Tracheal epithelial cell (primary cell): ENCODE data around the gene EZH1. TPM values are rescaled to one million over a fixed set of nuclear protein-coding genes. Genes with fewer than 3 reads are reported as not detected.

Experiments
- total RNA-seq: library from RNA; depleted of rRNA; stranded (reverse); fragments of >200 nt; gene quantifications from 2 replicates; pipeline ENCODE4 v1.2.1, GENCODE V29; 2014

The EZH1 gene
- 8.9 and 12.1 TPM in 2 replicates for total RNA-seq

GRCh38 chr17:42744806-42745617 lies at the start of gene EZH1:
EZH1 (minus strand) TSS chr17:42745040; CDS start chr17:42728941, 16,099 bp downstream.

GRCh38 chr17:42779936-42780850 lies 35.4 kb upstream of the EZH1 start, which contains the start of gene WNK4:
WNK4 (plus strand) TSS chr17:42780610; CDS start chr17:42780699, 89 bp downstream.

GRCh38 chr17:42773290-42774035 lies 28.6 kb upstream of the EZH1 start, which contains the start of gene VPS25:
VPS25 (plus strand) TSS chr17:42773449; CDS start chr17:42773476, 27 bp downstream.

GRCh38 chr17:42760652-42761581 lies 16.1 kb upstream of the EZH1 start, which contains the start of gene RAMP2:
RAMP2 (plus strand) TSS chr17:42761227; CDS start chr17:42761262, 35 bp downstream.

GRCh38 chr17:42681976-42682721 lies 62.7 kb downstream of the EZH1 start, which contains the start of gene CNTNAP1:
CNTNAP1 (plus strand) TSS chr17:42682531; CDS start chr17:42682830, 299 bp downstream.

GRCh38 chr17:42676424-42677011 lies 68.3 kb downstream of the EZH1 start, which contains the start of gene PLEKHH3:
PLEKHH3 (minus strand) TSS chr17:42676994; CDS start chr17:42676563, 431 bp downstream.

GRCh38 chr17:42659079-42659931 lies 85.5 kb downstream of the EZH1 start, which contains the start of gene TUBG2:
TUBG2 (plus strand) TSS chr17:42659284; CDS start chr17:42659504, 220 bp downstream.

Other genes starting within 250 kb of the EZH1 start
- 18.5 and 18.6 TPM in 2 replicates for gene NAGLU, start 208.8 kb downstream of the EZH1 start, total RNA-seq
- 8.5 and 19.5 TPM in 2 replicates for gene HSD17B1, start 192.1 kb downstream of the EZH1 start, total RNA-seq
- gene COASY, start 182.9 kb downstream of the EZH1 start, total RNA-seq: 13.7 and 14.9 TPM in 2 replicates
- gene MLX, start 177.9 kb downstream of the EZH1 start, total RNA-seq: 30.3 and 32.0 TPM in 2 replicates
- 1.1 and 1.9 TPM in 2 replicates for gene PSMC3IP, start 167.3 kb downstream of the EZH1 start, total RNA-seq
- gene RETREG3, start 135.7 kb downstream of the EZH1 start, total RNA-seq: 73.3 and 85.5 TPM in 2 replicates
- 15.6 and 31.1 TPM in 2 replicates for gene TUBG1, start 135.4 kb downstream of the EZH1 start, total RNA-seq
- gene TUBG2, start 85.8 kb downstream of the EZH1 start, total RNA-seq: 4.8 and 7.2 TPM in 2 replicates
- gene PLEKHH3, start 68.0 kb downstream of the EZH1 start, total RNA-seq: 15.7 and 33.5 TPM in 2 replicates
- 0.21 and 2.9 TPM in 2 replicates for gene CCR10, start 63.2 kb downstream of the EZH1 start, total RNA-seq
- gene CNTNAP1, start 62.5 kb downstream of the EZH1 start, total RNA-seq: under 0.01 and 2.2 TPM in 2 replicates
- gene RAMP2, start 16.2 kb upstream of the EZH1 start, total RNA-seq: not detected in 2 replicates
- gene VPS25, start 28.4 kb upstream of the EZH1 start, total RNA-seq: 66.1 and 83.6 TPM in 2 replicates
- 0.96 TPM in 1 of 2 replicates, not detected in the other for gene WNK4, start 35.6 kb upstream of the EZH1 start, total RNA-seq
- 71.3 and 76.9 TPM in 2 replicates for gene COA3, start 53.7 kb upstream of the EZH1 start, total RNA-seq
- not detected in 2 replicates for gene CNTD1, start 53.8 kb upstream of the EZH1 start, total RNA-seq
- 113 and 117 TPM in 2 replicates for gene BECN1, start 79.2 kb upstream of the EZH1 start, total RNA-seq
- 65.2 and 83.6 TPM in 2 replicates for gene PSME3, start 88.4 kb upstream of the EZH1 start, total RNA-seq
- gene AOC2, start 99.5 kb upstream of the EZH1 start, total RNA-seq: 0.96 and 1.5 TPM in 2 replicates
- under 0.01 and 0.24 TPM in 2 replicates for gene AOC3, start 106.2 kb upstream of the EZH1 start, total RNA-seq
- under 0.01 TPM in 1 of 2 replicates, not detected in the other for gene G6PC1, start 155.8 kb upstream of the EZH1 start, total RNA-seq
- gene AARSD1, start 219.4 kb upstream of the EZH1 start, total RNA-seq: 11.9 and 14.0 TPM in 2 replicates
- gene PTGES3L, start 235.0 kb upstream of the EZH1 start, total RNA-seq: 0.21 and 0.24 TPM in 2 replicates
- gene RUNDC1, start 235.5 kb upstream of the EZH1 start, total RNA-seq: 8.7 and 9.4 TPM in 2 replicates